ENCODE measurements around the gene C1orf167.

Gene C1orf167

GRCh38 chr1:11833900-11834299 is 71.9 kb downstream of the C1orf167 start:
- Mint-ChIP-seq H3K4me1 (no peaks in the 10 kb centered on the region), H3K27me3 (no peaks in the 10 kb centered on the region), H3K4me3 (no peak overlapping the region), H3K36me3 (ENCODE audit: low read depth) (peaks cover 19% of the 10 kb centered on the region), H3K27ac (no peak overlapping the region), H3K9me3 (no peaks in the 10 kb centered on the region)
- DNase-seq = no peak
- ATAC-seq = no peak

DNA sequence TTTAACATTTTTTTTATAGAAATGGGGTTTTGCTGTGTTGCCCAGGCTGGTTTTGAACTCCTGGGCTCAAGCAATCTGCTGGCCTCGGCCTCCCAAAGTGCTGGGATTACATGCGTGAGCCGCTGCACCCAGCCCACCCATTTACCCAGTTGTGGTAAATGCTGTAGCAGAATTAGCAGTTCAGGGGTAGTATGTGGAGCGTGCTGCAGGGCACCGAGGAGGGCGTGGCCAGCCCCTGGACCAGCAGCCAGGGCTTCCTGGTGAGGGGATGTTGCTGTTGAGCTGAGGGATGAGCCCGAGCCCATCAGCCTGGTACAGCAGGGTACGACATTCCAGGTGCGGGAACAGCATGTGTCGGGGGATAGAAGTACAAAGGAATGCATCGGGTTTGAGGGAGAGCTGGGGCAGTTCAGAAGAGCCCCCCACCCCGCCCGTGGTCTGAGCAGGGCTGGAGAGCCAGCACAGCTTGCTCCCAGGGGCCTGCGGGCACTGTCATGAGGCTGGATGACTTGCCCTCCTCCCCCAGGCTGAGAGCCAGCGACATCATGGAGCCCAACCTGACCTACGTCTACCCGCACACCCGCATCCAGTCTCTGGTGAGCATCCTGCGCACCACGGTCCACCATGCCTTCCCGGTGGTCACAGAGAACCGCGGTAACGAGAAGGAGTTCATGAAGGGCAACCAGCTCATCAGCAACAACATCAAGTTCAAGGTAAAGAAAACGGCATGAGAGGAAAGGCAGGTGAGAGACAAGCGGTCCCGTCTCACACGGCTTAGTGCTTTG is 73.6 kb downstream of the C1orf167 start:
- peaks cover 22% of the 10 kb centered on the region for H3K36me3 Mint-ChIP-seq (ENCODE audit: low read depth)
- H3K27ac Mint-ChIP-seq = no peak overlapping the region
- no peak for ATAC-seq
- no peak for DNase-seq
- no peaks in the 10 kb centered on the region for H3K27me3 Mint-ChIP-seq
- H3K9me3 Mint-ChIP-seq = no peaks in the 10 kb centered on the region
- H3K4me3 Mint-ChIP-seq = no peak overlapping the region
- no peaks in the 10 kb centered on the region for H3K4me1 Mint-ChIP-seq

- Mint-ChIP-seq H3K4me1 (no peaks in the 10 kb centered on the region), H3K4me3 (no peak overlapping the region), H3K9me3 (no peaks in the 10 kb centered on the region), H3K27ac (no peak overlapping the region), H3K27me3 (no peaks in the 10 kb centered on the region), H3K36me3 (ENCODE audit: low read depth) (peaks cover 26% of the 10 kb centered on the region)
- ATAC-seq (no peak), DNase-seq (no peak)
Observed at GRCh38 chr1:11836955-11837766, 75.2 kb downstream of the C1orf167 start.

GRCh38 chr1:11837767-11838348 is 75.9 kb downstream of the C1orf167 start:
- no peak for ATAC-seq
- no peak overlapping the region for H3K27ac Mint-ChIP-seq
- no peaks in the 10 kb centered on the region for H3K27me3 Mint-ChIP-seq
- H3K9me3 Mint-ChIP-seq = no peaks in the 10 kb centered on the region
- H3K4me1 Mint-ChIP-seq = peaks cover 3% of the 10 kb centered on the region
- no peak for DNase-seq
- H3K36me3 Mint-ChIP-seq (ENCODE audit: low read depth) = peaks cover 26% of the 10 kb centered on the region
- H3K4me3 Mint-ChIP-seq = no peak overlapping the region

DNA sequence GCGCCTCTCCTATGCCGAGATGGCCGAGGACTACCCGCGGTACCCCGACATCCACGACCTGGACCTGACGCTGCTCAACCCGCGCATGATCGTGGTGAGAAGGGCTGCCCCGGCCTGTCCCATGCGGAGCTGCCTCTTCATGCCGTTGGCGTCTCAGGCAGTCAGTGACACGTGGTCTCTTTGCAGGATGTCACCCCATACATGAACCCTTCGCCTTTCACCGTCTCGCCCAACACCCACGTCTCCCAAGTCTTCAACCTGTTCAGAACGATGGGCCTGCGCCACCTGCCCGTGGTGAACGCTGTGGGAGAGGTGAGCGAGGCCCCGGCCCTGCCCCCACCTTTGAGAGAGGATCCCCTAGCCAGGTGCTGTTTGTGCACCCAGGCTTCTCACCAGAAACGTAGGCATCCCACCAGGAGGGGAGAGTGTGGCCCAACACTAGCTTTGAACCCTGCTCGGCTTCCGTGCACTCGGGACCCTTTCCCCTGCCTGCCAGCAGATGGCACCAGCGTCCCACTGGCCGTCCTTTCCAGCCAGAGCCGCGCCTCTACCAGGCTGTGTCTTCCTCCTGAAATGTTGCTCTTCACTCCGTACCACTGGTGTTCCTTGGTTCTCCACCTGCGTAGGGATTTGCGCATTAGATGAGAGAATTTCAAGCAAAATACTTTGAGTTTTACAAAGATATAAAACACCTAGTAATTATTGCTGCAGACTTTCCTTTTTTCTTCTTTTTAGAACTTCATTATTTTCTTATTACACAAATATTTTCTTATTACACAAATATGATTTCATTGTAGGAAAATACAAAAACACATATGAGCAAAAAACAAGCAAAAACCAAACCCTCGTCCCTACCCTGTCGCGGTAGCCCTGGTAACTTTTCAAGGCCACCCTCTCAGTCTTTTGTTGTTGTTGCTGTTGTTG is 76.6 kb downstream of the C1orf167 start:
- no peak overlapping the region for H3K4me3 Mint-ChIP-seq
- ATAC-seq (peak; percentile 88), DNase-seq (peak; percentile 76)
- no peak overlapping the region for H3K27ac Mint-ChIP-seq
- H3K27me3 Mint-ChIP-seq = no peaks in the 10 kb centered on the region
- H3K9me3 Mint-ChIP-seq = no peaks in the 10 kb centered on the region
- peaks cover 26% of the 10 kb centered on the region for H3K36me3 Mint-ChIP-seq (ENCODE audit: low read depth)
- peaks cover 3% of the 10 kb centered on the region for H3K4me1 Mint-ChIP-seq

Data from activated naive CD8-positive, alpha-beta T cell treated with anti-CD3 and anti-CD28 coated beads, Interleukin-2, amount 50 U/mL, for 24 hours (primary cell).